ENCODE data around the gene IGSF6.
A peak's percentile ranks its signal among the peaks of the same experiment; 100 is the strongest.

Gene IGSF6

GRCh38 chr16:21599122-21600030 lies 53.0 kb downstream of the IGSF6 start, which contains the start of gene METTL9:
METTL9 (plus strand) TSS chr16:21599577; CDS start chr16:21599734, 157 bp downstream.
- peak; percentile 86 for DNase-seq (ENCODE audit: low spot score)

- DNase-seq (ENCODE audit: low spot score): peak; percentile 16
Measured at GRCh38 chr16:21598701-21599121, 53.7 kb downstream of the IGSF6 start.

GRCh38 chr16:21598206-21598605 lies 54.2 kb downstream of the IGSF6 start:
- no peak for DNase-seq (ENCODE audit: low spot score)

- DNase-seq (ENCODE audit: low spot score): no peak
Measured at GRCh38 chr16:21597561-21598030, 54.8 kb downstream of the IGSF6 start.

GRCh38 chr16:21593530-21594289 lies 58.7 kb downstream of the IGSF6 start:
- no peak for DNase-seq (ENCODE audit: low spot score)

GRCh38 chr16:21592191-21592590 lies 60.2 kb downstream of the IGSF6 start:
- no peak for DNase-seq (ENCODE audit: low spot score)

- DNase-seq (ENCODE audit: low spot score): no peak
Measured at GRCh38 chr16:21590796-21591195, 61.6 kb downstream of the IGSF6 start.

- no peak for DNase-seq (ENCODE audit: low spot score)
Measured at GRCh38 chr16:21590287-21590686, 62.1 kb downstream of the IGSF6 start.

GRCh38 chr16:21589551-21589950 lies 62.9 kb downstream of the IGSF6 start:
- DNase-seq (ENCODE audit: low spot score): no peak
